Superior temporal gyrus (tissue), 1 donor: ENCODE data around the gene BLVRA.
"Not testable (repeated sequence)": the region's sequence is repeated elsewhere in the genome, so short reads cannot be mapped to it uniquely, and the experiment has no call there.

Source experiments
- DNase-seq: peaks from one replicate; pipeline ENCODE4 v3.0.0-alpha.2; 2016; ENCODE audit errors: extremely low spot score

BLVRA gene

GRCh38 chr7:43769281-43769680 lies 10.8 kb downstream of the BLVRA start:
- no peak for DNase-seq

DNA sequence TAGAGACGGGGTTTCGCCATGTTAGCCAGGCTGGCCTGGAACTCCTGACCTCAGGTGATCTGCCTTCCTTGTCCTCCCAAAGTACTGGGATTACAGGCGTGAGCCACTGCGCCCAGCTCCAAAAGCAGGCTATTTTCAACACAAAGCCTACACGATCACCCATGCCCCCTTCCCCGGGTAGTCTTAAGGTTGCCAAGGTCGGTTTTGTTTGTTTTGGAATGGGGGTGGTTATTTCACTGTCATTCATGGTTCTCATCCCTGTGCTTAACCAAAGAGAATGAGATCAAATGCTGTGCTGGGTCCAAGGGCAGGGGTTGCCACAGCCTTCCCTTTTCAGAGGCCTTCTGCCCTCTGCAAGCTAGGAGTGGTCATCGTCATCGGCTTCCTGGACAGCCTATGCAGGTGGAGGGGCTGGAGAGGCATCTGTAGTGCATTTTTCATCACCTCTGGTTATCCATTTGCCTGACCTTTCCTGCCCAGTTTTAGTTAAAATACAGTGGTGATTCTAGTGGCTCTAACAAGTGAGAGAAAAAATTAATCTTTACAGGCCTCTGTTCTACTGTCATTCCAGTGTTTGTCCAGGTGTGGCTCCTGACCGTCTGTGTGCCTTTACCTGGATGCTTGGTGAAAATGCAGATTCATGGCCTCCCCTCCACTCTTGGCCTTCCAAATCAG lies 11.4 kb downstream of the BLVRA start:
- no peak for DNase-seq

DNA sequence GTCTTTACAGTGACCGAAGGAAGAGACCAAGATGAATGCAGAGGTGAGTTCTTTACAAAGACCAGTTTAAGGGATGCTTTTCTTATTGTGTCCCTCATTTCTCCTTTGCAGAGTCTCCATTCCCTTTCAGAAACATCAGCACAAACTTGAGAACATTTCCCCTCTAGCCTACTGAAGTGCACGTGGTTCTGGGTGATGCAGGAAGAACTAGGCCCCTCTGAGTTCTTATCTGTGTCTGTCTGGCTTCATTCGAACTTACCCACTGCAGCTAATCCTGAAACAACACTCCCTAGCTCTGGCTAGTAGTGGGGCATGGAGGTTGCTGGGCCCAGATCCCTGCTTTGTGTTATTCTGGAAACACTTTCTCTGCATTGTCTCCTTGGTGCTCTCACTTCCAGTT lies 12.6 kb downstream of the BLVRA start:
- no peak for DNase-seq

- DNase-seq = no peak
These were observed 13.1 kb downstream of the BLVRA start for GRCh38 chr7:43771573-43771972.

DNA sequence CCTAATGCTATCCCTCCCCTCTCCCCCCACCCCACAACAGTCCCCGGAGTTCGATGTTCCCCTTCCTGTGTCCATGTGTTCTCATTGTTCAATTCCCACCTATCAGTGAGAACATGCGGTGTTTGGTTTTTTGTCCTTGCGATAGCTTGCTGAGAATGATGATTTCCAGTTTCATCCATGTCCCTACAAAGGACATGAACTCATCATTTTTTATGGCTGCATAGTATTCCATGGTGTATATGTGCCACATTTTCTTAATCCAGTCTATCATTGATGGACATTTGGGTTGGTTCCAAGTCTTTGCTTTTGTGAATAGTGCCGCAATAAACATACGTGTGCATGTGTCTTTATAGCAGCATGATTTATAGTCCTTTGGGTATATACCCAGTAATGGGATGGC lies 14.8 kb downstream of the BLVRA start:
- DNase-seq = not testable (repeated sequence)

DNA sequence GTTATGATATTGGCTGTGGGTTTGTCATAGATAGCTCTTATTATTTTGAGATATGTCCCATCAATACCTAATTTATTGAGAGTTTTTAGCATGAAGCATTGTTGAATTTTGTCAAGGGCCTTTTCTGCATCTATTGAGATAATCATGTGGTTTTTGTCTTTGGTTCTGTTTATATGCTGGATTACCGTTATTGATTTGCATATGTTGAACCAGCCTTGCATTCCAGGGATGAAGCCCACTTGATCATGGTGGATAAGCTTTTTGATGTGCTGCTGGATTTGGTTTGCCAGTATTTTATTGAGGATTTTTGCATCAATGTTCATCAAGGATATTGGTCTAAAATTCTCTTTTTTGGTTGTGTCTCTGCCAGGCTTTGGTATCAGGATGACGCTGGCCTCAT lies 16.8 kb downstream of the BLVRA start:
- DNase-seq = not testable (repeated sequence)

GRCh38 chr7:43778293-43779044 lies 20.0 kb downstream of the BLVRA start:
- not testable (repeated sequence) for DNase-seq

GRCh38 chr7:43779045-43779812 lies 20.7 kb downstream of the BLVRA start:
- no peak for DNase-seq

GRCh38 chr7:43781726-43782607 lies 23.5 kb downstream of the BLVRA start:
- no peak for DNase-seq

DNA sequence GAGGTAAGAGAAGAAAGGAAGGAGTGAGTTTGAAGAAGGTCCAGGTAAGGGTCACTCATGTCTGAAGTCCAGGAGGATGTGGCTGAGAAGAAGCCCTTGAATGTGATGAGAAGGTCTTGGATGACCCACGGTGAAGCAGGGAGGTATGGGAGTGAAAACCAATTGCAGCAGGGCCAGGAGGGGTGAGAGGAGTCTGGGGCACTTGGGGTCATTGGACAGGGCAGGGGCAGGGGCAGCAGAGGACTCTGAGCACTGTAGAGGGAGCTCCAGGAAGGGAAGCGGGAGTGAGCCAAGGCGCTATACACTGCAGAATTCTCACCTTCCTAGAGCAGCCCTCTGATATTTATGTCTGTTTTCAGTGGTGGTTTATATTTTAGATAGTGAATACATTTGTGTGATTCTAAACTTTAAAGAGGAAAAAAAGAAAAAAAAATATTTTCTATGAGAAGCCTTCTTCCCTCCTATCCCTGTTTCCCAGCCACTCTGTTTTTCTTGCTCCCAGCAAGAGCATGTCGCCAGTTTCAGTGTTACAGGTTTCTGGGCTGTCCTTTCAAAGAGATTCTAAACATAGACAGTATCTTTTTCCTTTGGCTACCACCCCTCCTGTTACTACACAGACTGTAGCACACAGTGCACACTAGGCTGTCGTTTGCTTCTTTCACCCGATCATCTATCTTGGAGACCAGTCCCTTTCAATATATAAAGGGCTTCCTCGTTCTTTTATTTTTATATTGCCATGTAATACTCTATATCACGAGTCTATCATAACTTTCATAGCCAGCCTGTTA lies 24.5 kb downstream of the BLVRA start:
- DNase-seq = no peak

DNA sequence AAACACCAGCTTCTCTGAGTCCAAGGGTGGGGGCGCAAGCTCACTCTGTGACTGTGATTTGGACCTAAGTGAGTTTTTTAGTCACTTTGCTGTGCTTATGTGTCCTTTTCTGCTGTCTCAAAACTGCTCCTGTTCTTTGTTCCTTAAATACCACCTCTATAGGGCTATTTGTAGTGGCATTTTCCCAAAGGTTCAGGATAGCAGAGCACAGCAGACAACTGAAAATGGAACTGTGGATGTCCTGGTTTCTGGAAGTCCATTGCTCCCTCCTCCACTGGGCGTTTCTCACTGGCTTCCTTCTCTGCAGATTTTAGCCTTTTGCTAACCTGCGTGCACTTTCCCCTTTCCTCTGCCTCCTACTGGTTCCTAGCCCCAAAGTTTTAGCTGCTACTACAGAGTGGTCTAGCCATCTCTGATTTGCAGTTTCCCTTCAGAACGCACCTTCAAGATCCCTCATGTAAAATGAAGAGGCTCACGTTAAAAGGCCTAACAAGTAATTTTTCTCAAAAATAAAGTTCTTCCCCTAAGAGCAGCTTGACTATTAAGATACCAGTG lies 25.6 kb downstream of the BLVRA start:
- no peak for DNase-seq

DNA sequence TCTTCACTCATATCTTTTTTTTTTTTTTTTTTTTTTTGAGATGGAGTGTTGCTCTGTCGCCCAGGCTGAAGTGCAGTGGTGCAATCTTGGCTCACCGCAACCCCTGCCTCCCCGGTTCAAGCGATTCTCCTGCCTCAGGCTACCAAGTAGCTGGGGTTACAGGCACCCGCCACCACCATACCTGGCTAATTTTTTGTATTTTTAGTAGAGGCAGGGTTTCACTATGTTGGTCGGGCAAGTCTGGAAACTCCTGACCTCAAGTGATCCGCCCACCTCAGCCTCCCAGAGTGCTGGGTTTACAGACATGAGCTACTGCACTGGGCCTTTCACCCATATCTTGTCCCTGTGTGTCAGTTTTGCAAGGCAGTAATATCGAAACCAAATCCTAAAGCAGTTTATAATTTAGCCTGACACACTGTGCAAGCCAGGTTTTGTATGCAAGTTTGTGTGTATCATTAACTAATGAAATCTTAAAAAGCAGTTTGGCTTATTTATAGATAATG lies 26.2 kb downstream of the BLVRA start:
- not testable (repeated sequence) for DNase-seq

- no peak for DNase-seq
These were observed 26.9 kb downstream of the BLVRA start for GRCh38 chr7:43785420-43785819.

DNA sequence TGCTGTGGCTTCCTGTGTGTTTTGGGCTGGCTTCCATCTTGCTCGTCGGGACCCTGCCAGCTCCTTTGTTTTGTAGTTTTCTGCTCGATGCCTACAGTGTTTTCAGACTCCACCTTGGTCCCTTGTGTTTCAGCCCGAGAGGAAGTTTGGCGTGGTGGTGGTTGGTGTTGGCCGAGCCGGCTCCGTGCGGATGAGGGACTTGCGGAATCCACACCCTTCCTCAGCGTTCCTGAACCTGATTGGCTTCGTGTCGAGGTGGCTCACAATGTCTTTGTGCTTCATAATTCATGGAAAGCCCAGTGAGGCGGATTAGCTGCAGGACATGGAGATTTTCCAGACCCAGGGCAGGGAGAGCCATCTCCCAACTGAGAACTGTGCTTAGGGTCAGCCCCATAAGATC lies 29.3 kb downstream of the BLVRA start:
- no peak for DNase-seq

- DNase-seq = no peak
These were observed 31.5 kb downstream of the BLVRA start for GRCh38 chr7:43790006-43790405.

- no peak for DNase-seq
These were observed 32.4 kb downstream of the BLVRA start for GRCh38 chr7:43790834-43791233.

- no peak for DNase-seq
These were observed 33.2 kb downstream of the BLVRA start for GRCh38 chr7:43791665-43792064.

DNA sequence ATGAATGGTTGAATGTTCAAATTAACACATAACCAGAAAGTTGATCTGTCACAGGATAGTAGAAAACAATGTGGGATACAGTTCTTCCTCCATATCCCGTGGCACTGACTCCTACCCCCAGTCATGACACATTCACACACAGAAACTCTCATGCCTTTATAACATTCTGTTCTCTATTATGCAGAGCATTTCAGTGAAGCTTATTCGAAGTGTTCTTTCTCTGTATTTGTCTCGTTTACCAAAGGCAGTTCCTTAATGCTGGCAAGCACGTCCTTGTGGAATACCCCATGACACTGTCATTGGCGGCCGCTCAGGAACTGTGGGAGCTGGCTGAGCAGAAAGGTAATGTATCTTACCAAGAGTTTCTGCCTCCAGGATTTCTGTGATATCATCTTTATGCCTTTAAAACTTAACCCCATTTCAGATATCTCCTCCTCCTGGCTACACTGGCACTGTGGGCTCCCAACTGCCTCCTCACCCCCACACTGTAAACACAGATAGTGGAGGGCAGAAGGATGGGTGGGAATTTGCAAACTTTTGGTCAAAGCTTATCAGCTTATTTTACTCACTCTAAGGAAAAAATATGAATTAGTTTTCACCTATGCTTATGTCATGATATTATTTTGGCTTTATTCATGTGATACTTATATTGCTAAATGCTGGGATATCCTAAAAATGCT lies 34.1 kb downstream of the BLVRA start:
- DNase-seq = no peak

- no peak for DNase-seq
These were observed 41.1 kb downstream of the BLVRA start for GRCh38 chr7:43799605-43800004.

DNA sequence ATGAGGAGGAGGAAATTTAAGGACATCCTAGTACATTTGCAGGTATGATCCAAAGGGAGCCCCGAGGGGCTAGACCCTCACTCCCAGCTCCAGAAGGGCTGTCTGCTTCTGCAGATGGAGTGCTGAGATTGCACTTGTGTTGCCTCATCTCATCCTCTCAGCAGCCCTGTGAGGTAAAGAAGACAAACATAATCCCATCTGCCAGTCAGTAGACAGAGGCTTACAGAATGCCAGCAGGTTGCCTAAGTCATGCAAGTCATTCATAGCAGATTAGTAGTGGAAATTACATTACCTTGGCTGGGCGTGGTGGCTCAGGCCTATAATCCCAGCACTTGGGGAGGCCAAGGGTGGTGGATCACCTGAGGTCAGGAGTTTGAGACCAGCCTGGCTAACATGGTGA lies 45.4 kb downstream of the BLVRA start:
- DNase-seq = no peak
